Measurements from ENCODE around the gene SLC1A2. TPM values are rescaled to one million over a fixed set of nuclear protein-coding genes. Genes with fewer than 3 reads are reported as not detected.
A peak's percentile ranks its signal among the peaks of the same experiment; 100 is the strongest.

SLC1A2 gene
- total RNA-seq, 1 donor from 2014 or later, result 0.25 TPM

- DNase-seq (ENCODE audit: low read depth) (peak; percentile 18), FAIRE-seq (no peak)
- no peak overlapping the region for H3K4me2 ChIP-seq (ENCODE audit: low read length)
Observed at GRCh38 chr11:35376613-35377012, 42.7 kb downstream of the SLC1A2 start.

DNA sequence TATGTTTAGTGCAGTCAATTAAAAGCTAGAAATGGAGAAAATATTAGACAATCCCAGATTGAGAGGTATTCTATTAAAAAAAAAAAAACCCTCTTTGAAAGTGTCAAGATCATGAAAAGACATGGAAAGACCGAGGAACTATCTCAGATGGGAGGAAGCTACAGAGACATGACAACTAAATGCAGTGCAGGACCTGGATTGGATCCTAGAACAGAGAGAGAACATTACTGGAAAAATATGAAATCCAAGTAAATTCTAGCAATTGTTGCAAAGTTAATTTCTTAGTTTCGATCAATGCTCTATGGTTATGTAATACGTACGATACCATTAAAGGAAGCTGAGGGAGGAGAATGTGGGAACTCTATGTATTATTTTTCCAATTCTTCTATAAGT lies 43.2 kb downstream of the SLC1A2 start:
- no peaks in the 10 kb centered on the region for H3K79me2 ChIP-seq (ENCODE audit: insufficient read depth, low read length)
- no peak overlapping the region for H3K4me3 ChIP-seq (ENCODE audit: insufficient read depth, low read depth, low read length)
- TF ChIP-seq EZH2 (IDR thresholded peaks at IDR 0.05; ENCODE audit: insufficient read depth, low read length), result no peak
- TF ChIP-seq, protein P1, sequence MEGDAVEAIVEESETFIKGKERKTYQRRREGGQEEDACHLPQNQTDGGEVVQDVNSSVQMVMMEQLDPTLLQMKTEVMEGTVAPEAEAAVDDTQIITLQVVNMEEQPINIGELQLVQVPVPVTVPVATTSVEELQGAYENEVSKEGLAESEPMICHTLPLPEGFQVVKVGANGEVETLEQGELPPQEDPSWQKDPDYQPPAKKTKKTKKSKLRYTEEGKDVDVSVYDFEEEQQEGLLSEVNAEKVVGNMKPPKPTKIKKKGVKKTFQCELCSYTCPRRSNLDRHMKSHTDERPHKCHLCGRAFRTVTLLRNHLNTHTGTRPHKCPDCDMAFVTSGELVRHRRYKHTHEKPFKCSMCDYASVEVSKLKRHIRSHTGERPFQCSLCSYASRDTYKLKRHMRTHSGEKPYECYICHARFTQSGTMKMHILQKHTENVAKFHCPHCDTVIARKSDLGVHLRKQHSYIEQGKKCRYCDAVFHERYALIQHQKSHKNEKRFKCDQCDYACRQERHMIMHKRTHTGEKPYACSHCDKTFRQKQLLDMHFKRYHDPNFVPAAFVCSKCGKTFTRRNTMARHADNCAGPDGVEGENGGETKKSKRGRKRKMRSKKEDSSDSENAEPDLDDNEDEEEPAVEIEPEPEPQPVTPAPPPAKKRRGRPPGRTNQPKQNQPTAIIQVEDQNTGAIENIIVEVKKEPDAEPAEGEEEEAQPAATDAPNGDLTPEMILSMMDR (IDR thresholded peaks at IDR 0.05; ENCODE audit: insufficient read depth, low read depth, low read length), result no peak
- H3K36me3 ChIP-seq (ENCODE audit: insufficient read depth, low read length), result no peaks in the 10 kb centered on the region
- peaks cover under 1% of the 10 kb centered on the region for H3K9me3 Mint-ChIP-seq (ENCODE audit: unreplicated experiment)
- H3K9ac ChIP-seq (ENCODE audit: low read length), result no peak overlapping the region
- FAIRE-seq, result no peak
- H3K27me3 ChIP-seq (ENCODE audit: insufficient read depth, low read length), result no peaks in the 10 kb centered on the region
- no peak overlapping the region for H3K27ac ChIP-seq (ENCODE audit: low read depth, low read length)
- H3K27ac Mint-ChIP-seq (ENCODE audit: unreplicated experiment), result no peak overlapping the region
- H3K9me3 ChIP-seq (ENCODE audit: insufficient read depth, low read depth, low read length), result no peaks in the 10 kb centered on the region
- no peak overlapping the region for H3K4me3 Mint-ChIP-seq (ENCODE audit: unreplicated experiment)
- DNase-seq (ENCODE audit: low read depth), result no peak
- H3K27me3 Mint-ChIP-seq (ENCODE audit: low read depth, unreplicated experiment), result peaks cover 15% of the 10 kb centered on the region
- no peak overlapping the region for H2AFZ ChIP-seq (ENCODE audit: low read depth, low read length)
- peaks cover 5% of the 10 kb centered on the region for H3K4me1 Mint-ChIP-seq (ENCODE audit: low read depth, unreplicated experiment)
- H3K36me3 Mint-ChIP-seq (ENCODE audit: low read depth, unreplicated experiment), result no peaks in the 10 kb centered on the region
- no peaks in the 10 kb centered on the region for H4K20me1 ChIP-seq (ENCODE audit: insufficient read depth, low read length)
- no peak overlapping the region for H3K4me2 ChIP-seq (ENCODE audit: low read length)
- H3K4me1 ChIP-seq (ENCODE audit: insufficient read depth, low read length), result peaks cover 14% of the 10 kb centered on the region

More at GRCh38 chr11:35376613-35377012, 42.7 kb downstream of the SLC1A2 start:
- Histone ChIP-seq H3K27me3 (ENCODE audit: insufficient read depth, low read length) (no peaks in the 10 kb centered on the region), H3K4me3 (ENCODE audit: insufficient read depth, low read depth, low read length) (no peak overlapping the region), H3K9ac (ENCODE audit: low read length) (no peak overlapping the region), H3K79me2 (ENCODE audit: insufficient read depth, low read length) (no peaks in the 10 kb centered on the region), H3K27ac (ENCODE audit: low read depth, low read length) (no peak overlapping the region), H4K20me1 (ENCODE audit: insufficient read depth, low read length) (no peaks in the 10 kb centered on the region), H2AFZ (ENCODE audit: low read depth, low read length) (no peak overlapping the region), H3K4me1 (ENCODE audit: insufficient read depth, low read length) (peaks cover 14% of the 10 kb centered on the region), H3K9me3 (ENCODE audit: insufficient read depth, low read depth, low read length) (no peaks in the 10 kb centered on the region), H3K36me3 (ENCODE audit: insufficient read depth, low read length) (no peaks in the 10 kb centered on the region)
- H3K27ac Mint-ChIP-seq (ENCODE audit: unreplicated experiment), result no peak overlapping the region
- peaks cover 2% of the 10 kb centered on the region for H3K9me3 Mint-ChIP-seq (ENCODE audit: unreplicated experiment)
- H3K27me3 Mint-ChIP-seq (ENCODE audit: low read depth, unreplicated experiment), result peaks cover 15% of the 10 kb centered on the region
- H3K4me3 Mint-ChIP-seq (ENCODE audit: unreplicated experiment), result no peak overlapping the region
- TF ChIP-seq, protein P1 (IDR thresholded peaks at IDR 0.05; ENCODE audit: insufficient read depth, low read depth, low read length), result no peak
- TF ChIP-seq EZH2 (IDR thresholded peaks at IDR 0.05; ENCODE audit: insufficient read depth, low read length), result no peak
- no peaks in the 10 kb centered on the region for H3K36me3 Mint-ChIP-seq (ENCODE audit: low read depth, unreplicated experiment)
- H3K4me1 Mint-ChIP-seq (ENCODE audit: low read depth, unreplicated experiment), result peaks cover 5% of the 10 kb centered on the region

- no peak for FAIRE-seq
- H3K9me3 Mint-ChIP-seq (ENCODE audit: unreplicated experiment), result no peaks in the 10 kb centered on the region
- H3K9ac ChIP-seq (ENCODE audit: low read length), result no peak overlapping the region
- H3K27me3 ChIP-seq (ENCODE audit: insufficient read depth, low read length), result no peaks in the 10 kb centered on the region
- H3K4me1 ChIP-seq (ENCODE audit: insufficient read depth, low read length), result peaks cover 9% of the 10 kb centered on the region
- H2AFZ ChIP-seq (ENCODE audit: low read depth, low read length), result no peak overlapping the region
- H3K27ac Mint-ChIP-seq (ENCODE audit: unreplicated experiment), result no peak overlapping the region
- no peaks in the 10 kb centered on the region for H3K36me3 ChIP-seq (ENCODE audit: insufficient read depth, low read length)
- H4K20me1 ChIP-seq (ENCODE audit: insufficient read depth, low read length), result no peaks in the 10 kb centered on the region
- no peak overlapping the region for H3K4me3 ChIP-seq (ENCODE audit: insufficient read depth, low read depth, low read length)
- no peak overlapping the region for H3K4me3 Mint-ChIP-seq (ENCODE audit: unreplicated experiment)
- H3K36me3 Mint-ChIP-seq (ENCODE audit: low read depth, unreplicated experiment), result no peaks in the 10 kb centered on the region
- DNase-seq (ENCODE audit: low read depth), result no peak
- H3K79me2 ChIP-seq (ENCODE audit: insufficient read depth, low read length), result no peaks in the 10 kb centered on the region
- TF ChIP-seq, protein P1 (IDR thresholded peaks at IDR 0.05; ENCODE audit: insufficient read depth, low read depth, low read length), result no peak
- no peak for TF ChIP-seq EZH2 (IDR thresholded peaks at IDR 0.05; ENCODE audit: insufficient read depth, low read length)
- H3K27ac ChIP-seq (ENCODE audit: low read depth, low read length), result no peak overlapping the region
- no peak overlapping the region for H3K4me2 ChIP-seq (ENCODE audit: low read length)
- H3K4me1 Mint-ChIP-seq (ENCODE audit: low read depth, unreplicated experiment), result peaks cover 2% of the 10 kb centered on the region
- H3K27me3 Mint-ChIP-seq (ENCODE audit: low read depth, unreplicated experiment), result peaks cover 17% of the 10 kb centered on the region
- H3K9me3 ChIP-seq (ENCODE audit: insufficient read depth, low read depth, low read length), result no peaks in the 10 kb centered on the region
Observed at GRCh38 chr11:35375332-35376117, 43.8 kb downstream of the SLC1A2 start.
